BJ (cell line): Measurements from ENCODE around the gene NCKIPSD. TPM values are rescaled to one million over a fixed set of nuclear protein-coding genes. Genes with fewer than 3 reads are reported as not detected.
A peak's percentile ranks its signal among the peaks of the same experiment; 100 is the strongest.
"Not testable (repeated sequence)": the region's sequence is repeated elsewhere in the genome, so short reads cannot be mapped to it uniquely, and the experiment has no call there.

Experiments used
- CTCF ChIA-PET: fragments of 350-600 bp; formaldehyde crosslinking; extraction: SDS; loops from one replicate; lab custom pipeline; 2021; ENCODE audit warnings: antibody characterized with exemption, inconsistent platforms; lab: Yijun Ruan, JAX
- POLR2A ChIA-PET: fragments of 300-600 bp; sonication (Branson Sonifier 250); formaldehyde crosslinking; extraction: SDS; loops from one replicate; lab custom pipeline; 2021; ENCODE audit warnings: antibody characterized with exemption; lab: Charles Lee
- DNase-seq: peaks from one replicate; pipeline ENCODE4 v3.0.0-alpha.2; 2011; ENCODE audit warnings: low read depth
- H3K27me3 ChIP-seq: 2 replicates; pipeline ENCODE4 v1.6.0; 2011; ENCODE audit warnings: low read length; ENCODE audit not compliant: control insufficient read depth, insufficient read depth
- H3K36me3 ChIP-seq: 2 replicates; pipeline ENCODE4 v1.5.1; 2011; ENCODE audit warnings: low read length; ENCODE audit not compliant: control insufficient read depth, insufficient read depth
- H3K4me3 ChIP-seq: 2 replicates; pipeline ENCODE4 v1.5.1; 2011; ENCODE audit warnings: low read depth, mild to moderate bottlenecking, control low read depth, low read length
- CTCF ChIP-seq: IDR thresholded peaks from 2 replicates; pipeline ENCODE4 v1.5.1; 2011; ENCODE audit warnings: low read depth, mild to moderate bottlenecking, control low read depth, inconsistent platforms, low read length, moderate library complexity; ENCODE audit not compliant: insufficient read depth
- polyA minus RNA-seq: library from RNA; depleted of rRNA, polyadenylated mRNA; stranded (reverse); fragments of >200 nt; gene quantifications from 2 replicates; pipeline ENCODE4 v1.2.3, GENCODE V29; 2011; rRNA and poly(A)+ RNA removed
- polyA plus RNA-seq: library from polyadenylated mRNA; depleted of rRNA; stranded (reverse); fragments of >200 nt; gene quantifications from 2 replicates; pipeline ENCODE4 v1.2.3, GENCODE V29; 2011; rRNA removed

Gene NCKIPSD
- polyA plus RNA-seq (21.5 and 34.9 TPM in 2 replicates), polyA minus RNA-seq (38.7 and 54.5 TPM in 2 replicates)

- Histone ChIP-seq H3K27me3 (no peaks in the 10 kb centered on the region), H3K4me3 (peak within 1 kb of the TSS; percentile 67), H3K36me3 (peaks cover 39% of the 10 kb centered on the region)
- POLR2A ChIA-PET: interaction anchor here (0.6 to 1.0 kb wide), 2 partner anchors 20 to 51 kb away, joined by 4 read pairs; partner anchors contain the start of gene SLC26A6
- CTCF ChIA-PET: interaction anchor here (0.6 to 1.8 kb wide), 16 partner anchors 10 to 259 kb away, joined by 3 to 13 read pairs (median 4); partner anchors contain the start of gene CELSR3
- no peak for DNase-seq
- peak; percentile 72 for TF ChIP-seq CTCF
These were observed at the start of gene NCKIPSD for GRCh38 chr3:48685603-48686511. NCKIPSD (minus strand) TSS chr3:48685915; CDS start chr3:48685807, 108 bp downstream.

- POLR2A ChIA-PET, DNase-seq, H3K27me3 ChIP-seq, H3K36me3 ChIP-seq, H3K4me3 ChIP-seq: not testable (repeated sequence)
- CTCF ChIA-PET: interaction anchor here (1.4 to 5.9 kb wide), 4 partner anchors 13 to 49 kb away, joined by 3 to 34 read pairs (median 5); partner anchors contain the start of gene IP6K2
These were observed 49.5 kb upstream of the NCKIPSD start for GRCh38 chr3:48735075-48735767.

- H3K4me3 ChIP-seq, DNase-seq, H3K27me3 ChIP-seq, H3K36me3 ChIP-seq, POLR2A ChIA-PET, CTCF ChIA-PET: not testable (repeated sequence)
These were observed 48.8 kb upstream of the NCKIPSD start for GRCh38 chr3:48734541-48734940.

GRCh38 chr3:48733752-48734518 lies 48.2 kb upstream of the NCKIPSD start:
- H3K36me3 ChIP-seq, H3K4me3 ChIP-seq, H3K27me3 ChIP-seq, DNase-seq: not testable (repeated sequence)
- ChIA-PET CTCF (interaction anchor here (1.7 kb wide), 1 partner anchor 14 kb away, joined by 3 read pairs; no protein-coding TSS in a partner anchor), POLR2A (interaction anchor here (0.5 kb wide), 1 partner anchor 116 kb away, joined by 3 read pairs; no protein-coding TSS in a partner anchor)

- POLR2A ChIA-PET: no interaction called here
These were observed 41.8 kb upstream of the NCKIPSD start for GRCh38 chr3:48727511-48727910.

GRCh38 chr3:48725185-48725855 lies 39.6 kb upstream of the NCKIPSD start:
- H3K36me3 ChIP-seq, H3K4me3 ChIP-seq, H3K27me3 ChIP-seq, DNase-seq, POLR2A ChIA-PET: not testable (repeated sequence)
- CTCF ChIA-PET: interaction anchor here (2.0 kb wide), 1 partner anchor 15 kb away, joined by 10 read pairs; no protein-coding TSS in a partner anchor

More at GRCh38 chr3:48727511-48727910, 41.8 kb upstream of the NCKIPSD start:
- TF ChIP-seq CTCF: no peak
- no peak for DNase-seq
- CTCF ChIA-PET: interaction anchor here (0.9 kb wide), 1 partner anchor 12 kb away, joined by 3 read pairs; no protein-coding TSS in a partner anchor
- no peak overlapping the region for H3K4me3 ChIP-seq
- peaks cover 3% of the 10 kb centered on the region; the same call in 1 of the 2 replicates for H3K27me3 ChIP-seq
- H3K36me3 ChIP-seq: no peaks in the 10 kb centered on the region
